PC-3 (cell line): ENCODE results near the gene TRPV5. TPM values are rescaled to one million over a fixed set of nuclear protein-coding genes. Genes with fewer than 3 reads are reported as not detected.
A peak's percentile ranks its signal among the peaks of the same experiment; 100 is the strongest.

ENCODE experiments used
- ATAC-seq: fragments of 200-7000 bp; cut with Tn5 transposase; 2 replicates; pipeline ENCODE4 v1.9.1; 2020; ENCODE audit warnings: mild to moderate bottlenecking, moderate library complexity
- BruUV-seq: library from RNA; stranded (reverse); fragments of 400-500 nt; replicated peaks from 2 replicates; lab custom pipeline; 2021; lab: Mats Ljungman, UMichigan
- CTCF ChIA-PET: fragments of 300-600 bp; sonication (Branson Sonifier 250); formaldehyde crosslinking; loops from one replicate; lab custom pipeline; 2022; ENCODE audit warnings: antibody characterized with exemption; lab: Charles Lee
- POLR2A ChIA-PET: fragments of 300-600 bp; sonication (Branson Sonifier 250); formaldehyde crosslinking; loops from one replicate; lab custom pipeline; 2022; ENCODE audit warnings: antibody characterized with exemption; ENCODE audit not compliant: unreplicated experiment; lab: Charles Lee
- DNase-seq: peaks from one replicate; pipeline ENCODE4 v3.0.0-alpha.2; 2015
- H2AFZ ChIP-seq: fragments of 300-600 bp; sonication (generic); 2 replicates; pipeline ENCODE4 v1.6.0; 2016; ENCODE audit warnings: antibody characterized with exemption, low read length
- H3F3A ChIP-seq: fragments of 300-600 bp; sonication (generic); one replicate; pipeline ENCODE4 v1.6.0; 2017; ENCODE audit warnings: antibody characterized with exemption, low read length, control low read depth, mild to moderate bottlenecking; ENCODE audit not compliant: unreplicated experiment
- H3K27ac ChIP-seq: fragments of 300-600 bp; sonication (generic); 2 replicates; pipeline ENCODE4 v1.5.1; 2016; ENCODE audit warnings: mild to moderate bottlenecking, low read length
- H3K27me3 ChIP-seq: fragments of 300-600 bp; sonication (generic); 2 replicates; pipeline ENCODE4 v1.6.1; 2016; ENCODE audit warnings: low read length, mixed read lengths
- H3K36me3 ChIP-seq: fragments of 300-600 bp; sonication (generic); 2 replicates; pipeline ENCODE4 v1.6.1; 2016; ENCODE audit warnings: low read depth, mixed run types, low read length, mixed read lengths
- H3K4me1 ChIP-seq: fragments of 300-600 bp; sonication (generic); 2 replicates; pipeline ENCODE4 v1.5.1; 2016; ENCODE audit warnings: low read length; ENCODE audit not compliant: insufficient read depth
- H3K4me2 ChIP-seq: fragments of 300-600 bp; sonication (generic); 2 replicates; pipeline ENCODE4 v1.6.0; 2016; ENCODE audit warnings: low read length
- H3K4me3 ChIP-seq: fragments of 300-600 bp; sonication (generic); 2 replicates; pipeline ENCODE4 v1.5.1; 2016; ENCODE audit warnings: mild to moderate bottlenecking, low read length, mixed read lengths
- H3K79me2 ChIP-seq: fragments of 300-600 bp; sonication (generic); 2 replicates; pipeline ENCODE4 v1.6.1; 2017; ENCODE audit warnings: low read length, mixed read lengths
- H3K9ac ChIP-seq: fragments of 300-600 bp; sonication (generic); 2 replicates; pipeline ENCODE4 v1.6.0; 2016; ENCODE audit warnings: mild to moderate bottlenecking, low read length
- H3K9me2 ChIP-seq: fragments of 300-600 bp; sonication (generic); replicated peaks from 2 replicates; pipeline ENCODE4 v1.6.1; 2016; ENCODE audit warnings: mixed run types, low read length, mixed read lengths
- H3K9me3 ChIP-seq: fragments of 300-600 bp; sonication (generic); 2 replicates; pipeline ENCODE4 v1.6.1; 2016; ENCODE audit warnings: low read length, mixed read lengths
- H4K20me1 ChIP-seq: fragments of 300-600 bp; sonication (generic); 2 replicates; pipeline ENCODE4 v1.6.1; 2016; ENCODE audit warnings: low read length, mixed read lengths
- EZH2 ChIP-seq: fragments of 300-600 bp; sonication (generic); IDR thresholded peaks from one replicate; pipeline ENCODE4 v1.6.1; 2017; ENCODE audit warnings: antibody characterized with exemption, mild to moderate bottlenecking, low read length; ENCODE audit not compliant: unreplicated experiment
- EZH2phosphoT487 ChIP-seq: fragments of 300-600 bp; sonication (generic); IDR thresholded peaks from 2 replicates; pipeline ENCODE4 v1.6.1; 2018; ENCODE audit warnings: mild to moderate bottlenecking, antibody characterized with exemption, low read length, borderline replicate concordance
- intact Hi-C: fragments of 100-400 bp; cut with micrococcal nuclease; formaldehyde crosslinking; loops from 2 replicates; pipeline ENCODE4 v1.9.0; 2023
- total RNA-seq: library from RNA; depleted of rRNA; stranded (reverse); fragments of >200 nt; gene quantifications from 2 replicates; pipeline ENCODE4 v1.2.3, GENCODE V29; 2014
- TF ChIP-seq, protein P1 (sequence below): fragments of 300-600 bp; sonication (generic); conservative IDR thresholded peaks from 2 replicates; pipeline ENCODE4 v1.5.1; 2017; ENCODE audit warnings: antibody characterized with exemption, low read depth, mild to moderate bottlenecking, low read length

Gene TRPV5
- total RNA-seq, 1 experiment from 2014 or later, result not detected

DNA sequence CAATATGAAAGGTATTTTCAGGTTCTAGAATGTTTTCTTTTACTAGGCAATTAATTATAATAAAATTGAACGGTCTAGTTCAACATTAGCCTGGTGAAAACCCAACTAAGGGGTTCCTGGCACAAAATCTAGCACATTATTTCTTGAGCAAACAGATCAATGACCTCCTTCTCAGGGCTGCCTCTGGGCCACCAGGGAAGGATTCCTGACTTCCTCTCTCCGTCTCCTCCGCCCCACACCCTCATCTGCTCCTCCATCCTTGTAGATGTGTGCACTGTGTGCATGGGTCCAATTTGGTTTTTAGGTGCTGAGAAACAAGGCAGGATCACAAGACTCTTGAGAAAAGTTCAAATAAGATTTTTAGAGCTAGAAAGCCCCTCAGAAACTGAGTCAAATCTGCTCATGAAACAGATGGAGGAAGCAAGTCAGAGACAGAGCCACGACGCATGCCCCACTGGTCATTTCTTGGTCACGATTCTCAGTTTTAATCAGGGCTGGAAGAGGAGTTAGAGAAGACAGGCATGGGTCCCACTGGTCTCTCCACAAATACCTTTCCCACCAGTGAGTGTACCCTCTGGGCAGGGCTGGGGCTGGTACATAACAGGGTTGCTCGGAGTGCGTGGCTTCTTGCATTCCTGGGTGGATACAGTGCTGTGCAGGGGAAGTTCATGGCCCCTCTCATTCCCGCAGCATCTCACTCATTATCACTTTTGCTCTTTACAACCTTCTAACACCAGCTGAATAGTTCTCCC is 51.8 kb downstream of the TRPV5 start:
- BruUV-seq, result no TSS peak
- no peak overlapping the region for H3K27ac ChIP-seq
- H3K9me3 ChIP-seq, result no peaks in the 10 kb centered on the region
- H3F3A ChIP-seq, result no peaks in the 10 kb centered on the region
- no peak overlapping the region for H2AFZ ChIP-seq
- ATAC-seq (no peak), DNase-seq (no peak)
- ChIA-PET POLR2A (no interaction called here), CTCF (interaction anchor here (0.6 to 1.0 kb wide), 5 partner anchors 13 to 334 kb away, joined by 3 to 4 read pairs (median 3); no protein-coding TSS in a partner anchor)
- intact Hi-C loops, result loop anchor here (1.0 kb wide), 1 partner anchor 121 kb away; no protein-coding TSS in a partner anchor
- H3K27me3 ChIP-seq, result peaks cover 22% of the 10 kb centered on the region
- H3K9ac ChIP-seq, result no peak overlapping the region
- no peaks in the 10 kb centered on the region for H3K36me3 ChIP-seq
- H3K9me2 ChIP-seq, result no peaks in the 10 kb centered on the region
- H3K79me2 ChIP-seq, result no peaks in the 10 kb centered on the region
- H3K4me2 ChIP-seq, result no peak overlapping the region
- H3K4me3 ChIP-seq, result no peak overlapping the region
- TF ChIP-seq EZH2 (no peak), EZH2phosphoT487 (no peak)
- TF ChIP-seq, protein P1, sequence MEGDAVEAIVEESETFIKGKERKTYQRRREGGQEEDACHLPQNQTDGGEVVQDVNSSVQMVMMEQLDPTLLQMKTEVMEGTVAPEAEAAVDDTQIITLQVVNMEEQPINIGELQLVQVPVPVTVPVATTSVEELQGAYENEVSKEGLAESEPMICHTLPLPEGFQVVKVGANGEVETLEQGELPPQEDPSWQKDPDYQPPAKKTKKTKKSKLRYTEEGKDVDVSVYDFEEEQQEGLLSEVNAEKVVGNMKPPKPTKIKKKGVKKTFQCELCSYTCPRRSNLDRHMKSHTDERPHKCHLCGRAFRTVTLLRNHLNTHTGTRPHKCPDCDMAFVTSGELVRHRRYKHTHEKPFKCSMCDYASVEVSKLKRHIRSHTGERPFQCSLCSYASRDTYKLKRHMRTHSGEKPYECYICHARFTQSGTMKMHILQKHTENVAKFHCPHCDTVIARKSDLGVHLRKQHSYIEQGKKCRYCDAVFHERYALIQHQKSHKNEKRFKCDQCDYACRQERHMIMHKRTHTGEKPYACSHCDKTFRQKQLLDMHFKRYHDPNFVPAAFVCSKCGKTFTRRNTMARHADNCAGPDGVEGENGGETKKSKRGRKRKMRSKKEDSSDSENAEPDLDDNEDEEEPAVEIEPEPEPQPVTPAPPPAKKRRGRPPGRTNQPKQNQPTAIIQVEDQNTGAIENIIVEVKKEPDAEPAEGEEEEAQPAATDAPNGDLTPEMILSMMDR, result no peak
- no peaks in the 10 kb centered on the region for H4K20me1 ChIP-seq
- 0 out of 2 replicates have a peak, but pooled peaks cover 8% of the 10 kb centered on the region for H3K4me1 ChIP-seq

DNA sequence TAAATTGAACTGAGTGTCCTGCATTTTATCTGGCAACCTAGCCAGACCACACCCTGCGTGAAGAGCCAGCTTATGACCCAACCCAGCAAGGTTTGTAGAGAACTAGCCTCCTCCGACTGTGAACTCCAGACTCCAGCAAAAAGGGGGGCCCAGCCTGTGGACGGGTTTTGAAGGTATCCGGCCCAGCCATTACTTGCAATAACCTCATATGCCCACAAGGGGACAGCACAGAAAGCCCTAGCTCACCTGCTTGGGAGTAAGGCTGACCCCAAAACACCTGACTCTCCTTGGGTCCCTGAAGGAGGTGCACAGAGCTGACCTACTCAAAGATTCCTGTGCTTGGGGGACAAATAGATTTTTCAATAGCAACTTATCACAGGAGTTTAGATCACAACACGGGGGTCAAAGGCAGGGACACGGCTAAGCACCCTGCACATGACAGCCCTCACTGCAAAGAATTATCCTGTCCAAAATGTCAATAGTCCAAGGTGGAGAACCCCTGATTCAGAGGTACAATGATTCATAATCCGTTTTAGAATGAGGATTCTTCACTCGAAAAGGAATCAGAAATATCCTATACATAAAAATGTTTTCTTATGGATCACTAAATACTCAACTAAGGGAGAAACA is 52.6 kb downstream of the TRPV5 start:
- Histone ChIP-seq H3F3A (no peaks in the 10 kb centered on the region), H3K9ac (no peak overlapping the region), H4K20me1 (no peaks in the 10 kb centered on the region), H3K36me3 (no peaks in the 10 kb centered on the region), H3K79me2 (no peaks in the 10 kb centered on the region), H3K4me2 (no peak overlapping the region), H3K4me1 (0 out of 2 replicates have a peak, but pooled peaks cover 8% of the 10 kb centered on the region), H2AFZ (no peak overlapping the region), H3K4me3 (no peak overlapping the region), H3K9me3 (no peaks in the 10 kb centered on the region), H3K27ac (no peak overlapping the region), H3K9me2 (no peaks in the 10 kb centered on the region), H3K27me3 (peaks cover 22% of the 10 kb centered on the region)
- no TSS peak for BruUV-seq
- intact Hi-C loops, result loop anchor here (1.0 kb wide), 2 partner anchors 121 to 334 kb away; no protein-coding TSS in a partner anchor
- no peak for TF ChIP-seq EZH2phosphoT487
- TF ChIP-seq, protein P1, result peak; percentile 88
- no peak for TF ChIP-seq EZH2
- DNase-seq (peak; percentile 68), ATAC-seq (peak; percentile 42; the same call in 1 of the 2 replicates)
- ChIA-PET POLR2A (no interaction called here), CTCF (interaction anchor here (0.6 to 1.0 kb wide), 5 partner anchors 14 to 334 kb away, joined by 3 to 4 read pairs (median 3); no protein-coding TSS in a partner anchor)
